K562 (cell line): ENCODE results near the gene PICK1. TPM values are rescaled to one million over a fixed set of nuclear protein-coding genes. Genes with fewer than 3 reads are reported as not detected.

ENCODE experiments used
- ATAC-seq: fragments of 200-7000 bp; cut with Tn5 transposase; 3 replicates; pipeline ENCODE4 v1.9.1; 2020; ENCODE audit warnings: moderate library complexity
- BruUV-seq: library from RNA; stranded (reverse); fragments of 400-500 nt; replicated peaks from 2 replicates; lab custom pipeline; 2021; lab: Mats Ljungman, UMichigan
- CTCF ChIA-PET: fragments of 300-600 bp; formaldehyde crosslinking; extraction: SDS; loops from one replicate; lab custom pipeline; 2021; ENCODE audit warnings: low intra/inter-chr PET ratio; lab: Yijun Ruan, JAX
- POLR2A ChIA-PET: fragments of 300-600, 350-650 bp; sonication (Branson Sonifier 250); formaldehyde crosslinking; extraction: SDS; loops from one replicate; lab custom pipeline; 2021; ENCODE audit warnings: antibody characterized with exemption, inconsistent platforms; lab: Yijun Ruan, JAX
- DNase-seq, 4 experiments: peaks; one replicate each; pipeline versions ENCODE4 v3.0.0 to v3.0.0-alpha.2; 2011 to 2018; ENCODE audit warnings: low spot score in 3 of 4, mixed read lengths in 3 of 4; ENCODE audit errors: extremely low read depth in 1 of 4
- FAIRE-seq: peaks from 2 replicates; lab custom pipeline; 2011; peaks lifted over from hg19 to GRCh38; lab: Jason Lieb, UNC
- H2AFZ ChIP-seq: 2 replicates; pipeline ENCODE4 v1.6.0; 2011; ENCODE audit warnings: low read depth, low read length, control low read depth, inconsistent platforms
- H3K27ac ChIP-seq: fragments of 200-600 bp; 3 replicates; pipeline ENCODE4 v1.8.0; 2011; ENCODE audit warnings: low read depth, mild to moderate bottlenecking, control low read depth, inconsistent platforms, low read length, moderate library complexity, mixed read lengths; ENCODE audit errors: extremely low read depth
- H3K27me3 ChIP-seq, 2 experiments: fragments of 300-600 bp in 1 of 2; 2 replicates in 1 of 2; 3 replicates in 1 of 2; pipeline versions ENCODE4 v1.6.0 to v1.8.0; 2011; ENCODE audit warnings: inconsistent platforms in 2 of 2, low read length in 2 of 2, mild to moderate bottlenecking in 1 of 2, mixed read lengths in 1 of 2, moderate library complexity in 1 of 2; ENCODE audit not compliant: control insufficient read depth in 2 of 2, insufficient read depth in 2 of 2
- H3K36me3 ChIP-seq: fragments of 300-600 bp; 3 replicates; pipeline ENCODE4 v1.8.0; 2011; ENCODE audit warnings: mild to moderate bottlenecking, low read length, inconsistent platforms; ENCODE audit not compliant: control insufficient read depth, insufficient read depth
- H3K4me1 ChIP-seq, 2 experiments: fragments of 200-600 bp in 1 of 2; replicated peaks in 1 of 2; 2 replicates in 1 of 2; 3 replicates in 1 of 2; pipeline versions ENCODE4 v1.5.1 to v1.8.0; 2011; ENCODE audit warnings: inconsistent platforms in 2 of 2, low read length in 2 of 2, mild to moderate bottlenecking in 1 of 2, mixed read lengths in 1 of 2, moderate library complexity in 1 of 2; ENCODE audit not compliant: control insufficient read depth in 2 of 2, insufficient read depth in 2 of 2
- H3K4me2 ChIP-seq: 2 replicates; pipeline ENCODE4 v1.6.1; 2011; ENCODE audit warnings: low read length, control low read depth, inconsistent platforms, mixed read lengths; ENCODE audit not compliant: insufficient read depth
- H3K4me3 ChIP-seq: fragments of 200-600 bp; sonication (generic), shearing (Covaris generic); 2 replicates; pipeline ENCODE4 v1.5.1; 2016; ENCODE audit warnings: control low read depth, inconsistent platforms
- H3K79me2 ChIP-seq: fragments of 200-600 bp; 3 replicates; pipeline ENCODE4 v1.8.0; 2011; ENCODE audit warnings: low read length, inconsistent platforms; ENCODE audit not compliant: control insufficient read depth, insufficient read depth
- H3K9ac ChIP-seq, 2 experiments: 2 replicates each; pipeline versions ENCODE4 v1.6.0 to v1.6.1; 2011; ENCODE audit warnings: low read depth in 2 of 2, low read length in 2 of 2, control low read depth in 1 of 2, inconsistent platforms in 1 of 2, mild to moderate bottlenecking in 1 of 2, mixed read lengths in 1 of 2; ENCODE audit not compliant: insufficient read depth in 1 of 2
- H3K9me1 ChIP-seq: one replicate; pipeline ENCODE4 v1.6.0; 2011; ENCODE audit warnings: inconsistent platforms, mild to moderate bottlenecking, low read length, moderate library complexity; ENCODE audit not compliant: control insufficient read depth, insufficient read depth
- H3K9me3 ChIP-seq: replicated peaks from 2 replicates; pipeline ENCODE4 v1.5.1; 2011; ENCODE audit warnings: low read depth, low read length, inconsistent platforms; ENCODE audit not compliant: control insufficient read depth, insufficient read depth
- H4K20me1 ChIP-seq: replicated peaks from 2 replicates; pipeline ENCODE4 v1.6.1; 2011; ENCODE audit warnings: low read length, inconsistent platforms, mixed read lengths; ENCODE audit not compliant: control insufficient read depth, insufficient read depth
- CEBPZ ChIP-seq: fragments of 150-350 bp; IDR thresholded peaks from 2 replicates; pipeline ENCODE4 v1.6.1; 2014; ENCODE audit warnings: low read depth, mild to moderate bottlenecking, low read length, borderline replicate concordance
- HNRNPLL ChIP-seq: fragments of 200-400 bp; formaldehyde crosslinking; IDR thresholded peaks from 2 replicates; pipeline ENCODE4 v1.6.1; 2017; ENCODE audit warnings: low read length, low read depth, mild to moderate bottlenecking; ENCODE audit not compliant: poor library complexity, severe bottlenecking
- KLF13 ChIP-seq: fragments of 450-650 bp; IDR thresholded peaks from 2 replicates; pipeline ENCODE4 v1.6.1; 2016; ENCODE audit warnings: missing genetic modification characterization, low read depth, mild to moderate bottlenecking, missing compliant biosample characterization, moderate library complexity, borderline replicate concordance
- MCM5 ChIP-seq: fragments of 450-650 bp; IDR thresholded peaks from 2 replicates; pipeline ENCODE4 v1.6.1; 2016; ENCODE audit warnings: low read depth
- MEF2D ChIP-seq: conservative IDR thresholded peaks from 2 replicates; pipeline ENCODE4 v1.6.1; 2016; ENCODE audit warnings: low read depth, missing genetic modification characterization, missing compliant biosample characterization
- MTF1 ChIP-seq: fragments of 250-450 bp; sonication (Bioruptor Pico); IDR thresholded peaks from 2 replicates; pipeline ENCODE4 v1.9.0; 2021; ENCODE audit warnings: moderate library complexity, mild to moderate bottlenecking, inconsistent platforms, borderline replicate concordance
- NEUROD1 ChIP-seq: fragments of 150-350 bp; IDR thresholded peaks from 2 replicates; pipeline ENCODE4 v1.6.1; 2014; ENCODE audit warnings: borderline replicate concordance, low read length, low read depth; ENCODE audit not compliant: partially characterized antibody
- POLR2A ChIP-seq: fragments of 450-650 bp; conservative IDR thresholded peaks from 2 replicates; pipeline ENCODE4 v1.6.1; 2016
- POLR3G ChIP-seq: IDR thresholded peaks from 2 replicates; pipeline ENCODE4 v1.6.1; 2011; ENCODE audit not compliant: insufficient read length, insufficient replicate concordance; ENCODE audit errors: extremely low read depth
- RBM22 ChIP-seq: fragments of 200-400 bp; formaldehyde crosslinking; IDR thresholded peaks from 2 replicates; pipeline ENCODE4 v1.6.1; 2018; ENCODE audit warnings: low read length, low read depth; ENCODE audit not compliant: poor library complexity, severe bottlenecking
- RFX1 ChIP-seq: fragments of 450-650 bp; IDR thresholded peaks from 2 replicates; pipeline ENCODE4 v1.6.1; 2016; ENCODE audit warnings: mild to moderate bottlenecking, moderate library complexity
- TCF3 ChIP-seq: sonication (generic); formaldehyde crosslinking; IDR thresholded peaks from 2 replicates; pipeline ENCODE4 v1.4.0; 2020; ENCODE audit warnings: mild to moderate bottlenecking, missing genetic modification reagents
- TEAD2 ChIP-seq: fragments of 450-650 bp; IDR thresholded peaks from 2 replicates; pipeline ENCODE4 v1.6.1; 2016; ENCODE audit warnings: missing genetic modification characterization, control low read depth, missing compliant biosample characterization
- YY1 ChIP-seq, 3 experiments: IDR thresholded peaks; 2 replicates each; pipeline ENCODE4 v1.6.1; 2011; ENCODE audit warnings: low read length in 2 of 3, mild to moderate bottlenecking in 2 of 3, moderate library complexity in 2 of 3, borderline replicate concordance in 1 of 3, control low read depth in 1 of 3, low read depth in 1 of 3; ENCODE audit not compliant: insufficient read depth in 3 of 3, insufficient replicate concordance in 2 of 3, control insufficient read depth in 1 of 3, insufficient read length in 1 of 3; ENCODE audit errors: extremely low read depth in 1 of 3
- ZBTB5 ChIP-seq: fragments of 450-650 bp; IDR thresholded peaks from 2 replicates; pipeline ENCODE4 v1.6.1; 2017; ENCODE audit warnings: antibody characterized with exemption
- WGBS: fragments of 100-300 bp; shearing (Covaris generic); methylation state at CpG from one replicate; pipeline ENCODE4 v1.1.6; 2016; ENCODE audit warnings: low coverage, mixed read lengths; ENCODE audit not compliant: insufficient coverage; ENCODE audit errors: missing lambda C conversion rate; 5-methylcytosine and 5-hydroxymethylcytosine counted together
- in situ Hi-C: fragments of 300-500 bp; cut with MboI; formaldehyde crosslinking; loops from 4 replicates; pipeline ENCODE4 v1.15.0; 2018; ENCODE audit warnings: inconsistent platforms, mixed read lengths
- intact Hi-C: fragments of 100-400 bp; cut with micrococcal nuclease; formaldehyde crosslinking; loops from 2 replicates; pipeline ENCODE4 v1.14.2; 2022
- polyA plus RNA-seq, 8 experiments: library from polyadenylated mRNA; depleted of rRNA in 4 of 8; stranded (reverse) in 5 of 8; unstranded in 3 of 8; fragments of >200 nt; fragmentation: Nextera tagmentation in 2 of 8; fragmentation: Illumina TruSeq in 1 of 8; extraction: Ambion mirVana in 2 of 8; extraction: Trizol in 1 of 8; gene quantifications; 2 replicates each; pipeline versions ENCODE4 v1.2.1 to v1.2.3, GENCODE V29; 2011 to 2014; ENCODE audit warnings: inconsistent platforms in 1 of 8, missing spikeins in 1 of 8
- total RNA-seq, 7 experiments: library from RNA; depleted of rRNA in 6 of 7; stranded (reverse); fragments of >200 nt in 6 of 7; fragmentation: Illumina TruSeq in 2 of 7; extraction: Trizol in 2 of 7; gene quantifications; 2 replicates each; pipeline versions ENCODE4 v1.2.1 to v1.2.3, GENCODE V29; 2011 to 2021; ENCODE audit warnings: low replicate concordance in 1 of 7

The PICK1 gene
- total and polyA plus RNA-seq, 9 of the 15 experiments (the other 6 are each of a cell fraction or from before 2014, with no cell fraction given): 0.06 to 11.0 (median 7.9) TPM; not detected in 1

- no peak for ATAC-seq
- no peak overlapping the region for H3K9ac ChIP-seq
- H3K36me3 ChIP-seq: no peaks in the 10 kb centered on the region
- intact Hi-C loops (no loop called here), in situ Hi-C loops (no loop called here)
- H3K4me1 ChIP-seq: peaks cover 0 to 47% of the 10 kb centered on the region in 2 experiments; a peak in 2 of 5 replicates
- DNase-seq: no peak
- H3K4me3 ChIP-seq: no peak overlapping the region
- no peak for FAIRE-seq
- H3K9me1 ChIP-seq: no peaks in the 10 kb centered on the region
- no peaks in the 10 kb centered on the region for H3K79me2 ChIP-seq
- 0% methylated on average over 1 of the region's 7 CpGs for WGBS
- no peaks in the 10 kb centered on the region for H3K9me3 ChIP-seq
- H4K20me1 ChIP-seq: no peaks in the 10 kb centered on the region
- TF ChIP-seq POLR3G (no peak), MEF2D (tag) (no peak), MCM5 (no peak), RBM22 (no peak), TEAD2 (tag) (no peak), MTF1 (CRISPR knock-in tag) (no peak), YY1 (IDR thresholded peaks at IDR 0.05; ENCODE audit: borderline replicate concordance in 1 of 3, control insufficient read depth in 1 of 3, extremely low read depth in 1 of 3, insufficient read depth in 3 of 3, insufficient read length in 1 of 3, insufficient replicate concordance in 2 of 3, low read depth in 1 of 3, low read length in 2 of 3) (no peak), RFX1 (no peak), CEBPZ (no peak), NEUROD1 (no peak), HNRNPLL (no peak), ZBTB5 (no peak), TCF3 (CRISPR knock-in tag) (no peak), KLF13 (tag) (no peak), POLR2A (no peak)
- TF ChIP-seq, all 486 proteins: peak for 0
- Histone ChIP-seq H3K27me3 (peaks cover 2 to 34% of the 10 kb centered on the region in 2 experiments; a peak in 2 of 5 replicates), H3K4me2 (no peak overlapping the region), H3K27ac (no peak overlapping the region), H2AFZ (no peak overlapping the region)
- ChIA-PET POLR2A (interaction anchor here (0.7 kb wide), 1 partner anchor 130 kb away, joined by 4 read pairs; no protein-coding TSS in a partner anchor), CTCF (no interaction called here)
- BruUV-seq: no TSS peak
These were observed 22.6 kb downstream of the PICK1 start for GRCh38 chr22:38079804-38080203.
